Daoy (cell line): Measurements from ENCODE around the gene PROK1. TPM values are rescaled to one million over a fixed set of nuclear protein-coding genes. Genes with fewer than 3 reads are reported as not detected.

Experiments
- total RNA-seq: library from RNA; depleted of rRNA; stranded (reverse); fragments of >200 nt; shearing (Covaris generic); gene quantifications from 2 replicates; pipeline ENCODE4 v1.2.3, GENCODE V29; 2014; rRNA removed

Gene PROK1
- total RNA-seq, 1 experiment from 2014 or later, result not detected

Other genes with a start within 250 kb of the PROK1 start
- gene KCNC4, start 240.8 kb upstream of the PROK1 start, total RNA-seq, result 5.1 and 5.5 TPM in 2 replicates
- gene RBM15, start 111.8 kb upstream of the PROK1 start, total RNA-seq, result 39.1 and 39.7 TPM in 2 replicates
- 3.9 and 6.8 TPM in 2 replicates for gene SLC16A4, start 60.1 kb upstream of the PROK1 start, total RNA-seq
- 123 and 189 TPM in 2 replicates for gene LAMTOR5, start 43.5 kb upstream of the PROK1 start, total RNA-seq
- gene KCNA10, start 68.0 kb downstream of the PROK1 start, total RNA-seq, result not detected in 2 replicates
- 0.15 and 0.17 TPM in 2 replicates for gene KCNA2, start 155.2 kb downstream of the PROK1 start, total RNA-seq
- gene KCNA3, start 223.8 kb downstream of the PROK1 start, total RNA-seq, result 0.12 and 0.29 TPM in 2 replicates